Measurements from ENCODE around the gene LRRC38. TPM values are rescaled to one million over a fixed set of nuclear protein-coding genes. Genes with fewer than 3 reads are reported as not detected.

LRRC38 gene
- total RNA-seq, 1 experiment from 2014 or later: not detected

- H3K4me3 ChIP-seq (replicated peaks in 1 of 2; ENCODE audit: low read depth in 1 of 2, low read length in 2 of 2): no peak overlapping the region
- BruUV-seq (replicated peaks): no TSS peak
- DNase-seq (ENCODE audit: low read depth, low spot score) (no peak), ATAC-seq (no peak)
- H3K4me2 ChIP-seq (ENCODE audit: low read length): no peak overlapping the region
- no peaks in the 10 kb centered on the region for H3K36me3 ChIP-seq (ENCODE audit: control insufficient read depth in 1 of 2, insufficient read depth in 2 of 2, low read length in 2 of 2)
- H3K9me3 ChIP-seq (ENCODE audit: control insufficient read depth in 1 of 2, insufficient read depth in 1 of 2, low read depth in 1 of 2, low read length in 2 of 2): no peaks in the 10 kb centered on the region
- no peak for TF ChIP-seq POLR2AphosphoS5 (IDR thresholded peaks at IDR 0.05; ENCODE audit: low read depth, low read length)
- no peak for TF ChIP-seq EZH2phosphoT487 (IDR thresholded peaks at IDR 0.05; ENCODE audit: borderline replicate concordance)
- TF ChIP-seq FOSL1 (IDR thresholded peaks at IDR 0.05; ENCODE audit: low read depth): no peak
- no peak for TF ChIP-seq REST (IDR thresholded peaks at IDR 0.05; ENCODE audit: low read depth)
- intact Hi-C loops (cut with micrococcal nuclease): no loop called here
- H3K79me2 ChIP-seq (ENCODE audit: insufficient read depth, low read length): no peaks in the 10 kb centered on the region
- no peaks in the 10 kb centered on the region for H4K20me1 ChIP-seq (ENCODE audit: insufficient read depth)
- ChIA-PET CTCF (no interaction called here), RAD21 (ENCODE audit: low non-redundant PET in 1 of 2, low total read pairs in 2 of 2, uncharacterized antibody in 2 of 2, unreplicated experiment in 2 of 2) (no interaction called here), POLR2A (no interaction called here)
- no peaks in the 10 kb centered on the region for H3K9me2 ChIP-seq (ENCODE audit: insufficient read depth)
- peaks cover 17% of the 10 kb centered on the region; the same call in 1 of the 2 replicates for H3K27me3 ChIP-seq (ENCODE audit: insufficient read depth, low read length)
- no peak overlapping the region for H2AFZ ChIP-seq (ENCODE audit: low read depth, low read length, poor library complexity, severe bottlenecking)
- H3K9ac ChIP-seq (ENCODE audit: low read length): no peak overlapping the region
- no peaks in the 10 kb centered on the region for H3K4me1 ChIP-seq (ENCODE audit: control insufficient read depth in 1 of 2, insufficient read depth in 2 of 2, low read length in 2 of 2)
- H3K27ac ChIP-seq (ENCODE audit: low read depth, low read length): no peak overlapping the region
These were observed 524 bp downstream of the LRRC38 start for GRCh38 chr1:13513063-13513894.

- Histone ChIP-seq H3K36me3 (ENCODE audit: control insufficient read depth in 1 of 2, insufficient read depth in 2 of 2, low read length in 2 of 2) (no peaks in the 10 kb centered on the region), H3K4me3 (replicated peaks in 1 of 2; ENCODE audit: low read depth in 1 of 2, low read length in 2 of 2) (no peak overlapping the region), H3K4me1 (ENCODE audit: control insufficient read depth in 1 of 2, insufficient read depth in 2 of 2, low read length in 2 of 2) (no peaks in the 10 kb centered on the region), H3K9me3 (ENCODE audit: control insufficient read depth in 1 of 2, insufficient read depth in 1 of 2, low read depth in 1 of 2, low read length in 2 of 2) (no peaks in the 10 kb centered on the region), H3K27ac (ENCODE audit: low read depth, low read length) (no peak overlapping the region), H3K9me2 (ENCODE audit: insufficient read depth) (no peaks in the 10 kb centered on the region), H3K4me2 (ENCODE audit: low read length) (no peak overlapping the region), H2AFZ (ENCODE audit: low read depth, low read length, poor library complexity, severe bottlenecking) (no peak overlapping the region), H4K20me1 (ENCODE audit: insufficient read depth) (no peaks in the 10 kb centered on the region), H3K79me2 (ENCODE audit: insufficient read depth, low read length) (no peaks in the 10 kb centered on the region), H3K27me3 (ENCODE audit: insufficient read depth, low read length) (peaks cover 11% of the 10 kb centered on the region; the same call in 1 of the 2 replicates), H3K9ac (ENCODE audit: low read length) (no peak overlapping the region)
- no peak for ATAC-seq
- intact Hi-C loops (cut with micrococcal nuclease): no loop called here
- no peak for DNase-seq (ENCODE audit: low read depth, low spot score)
- ChIA-PET POLR2A (no interaction called here), RAD21 (ENCODE audit: low non-redundant PET in 1 of 2, low total read pairs in 2 of 2, uncharacterized antibody in 2 of 2, unreplicated experiment in 2 of 2) (no interaction called here), CTCF (no interaction called here)
- BruUV-seq (replicated peaks): no TSS peak
- TF ChIP-seq POLR2AphosphoS5 (IDR thresholded peaks at IDR 0.05; ENCODE audit: low read depth, low read length): no peak
- no peak for TF ChIP-seq SIN3A (IDR thresholded peaks at IDR 0.05; ENCODE audit: low read depth)
- TF ChIP-seq CEBPB (IDR thresholded peaks at IDR 0.05; ENCODE audit: low read depth): no peak
- TF ChIP-seq MAX (IDR thresholded peaks at IDR 0.05): no peak
- TF ChIP-seq SRF (IDR thresholded peaks at IDR 0.05; ENCODE audit: low read depth): no peak
- no peak for TF ChIP-seq REST (IDR thresholded peaks at IDR 0.05; ENCODE audit: low read depth)
- TF ChIP-seq EZH2 (IDR thresholded peaks at IDR 0.05): no peak
These were observed 1.3 kb downstream of the LRRC38 start for GRCh38 chr1:13512472-13512871.
